ENCODE measurements around the gene AQP3. TPM values are rescaled to one million over a fixed set of nuclear protein-coding genes. Genes with fewer than 3 reads are reported as not detected.
"Not testable (repeated sequence)": the region's sequence is repeated elsewhere in the genome, so short reads cannot be mapped to it uniquely, and the experiment has no call there.

AQP3 gene
- total and polyA plus RNA-seq, 2 of the 13 experiments (the other 11 are each of a cell fraction or from before 2014, with no cell fraction given), result 1.4 to 5.5 TPM

GRCh38 chr9:33393581-33393980, 53.8 kb downstream of the AQP3 start:
- FAIRE-seq (no peak), ATAC-seq (no peak), DNase-seq (ENCODE audit: low spot score) (no peak)
- 11% methylated on average over 10 of the region's 11 CpGs for WGBS (ENCODE audit: low lambda C conversion rate)
- Histone ChIP-seq H3K79me2 (ENCODE audit: insufficient read depth, low read length) (no peaks in the 10 kb centered on the region), H3K9ac (ENCODE audit: insufficient read depth, low read depth, low read length) (peak overlapping the region; percentile 36; the same call in 1 of the 2 replicates), H3K4me1 (ENCODE audit: insufficient read depth, low read length) (peaks cover 54% of the 10 kb centered on the region), H4K20me1 (ENCODE audit: insufficient read depth, low read length) (no peaks in the 10 kb centered on the region), H3K27ac (ENCODE audit: extremely low read length, insufficient read depth, low read length) (no peak overlapping the region), H3K4me3 (replicated peaks in 1 of 3; ENCODE audit: insufficient read depth in 1 of 3, low read depth in 2 of 3, low read length in 3 of 3) (peak overlapping the region in 2 of 3 experiments; percentile 12 to 65; a peak in 2 of 6 replicates), H3K36me3 (replicated peaks in 1 of 2; ENCODE audit: control insufficient read depth in 1 of 2, insufficient read depth in 2 of 2, low read length in 2 of 2) (no peaks in the 10 kb centered on the region), H3K27me3 (ENCODE audit: control insufficient read depth in 1 of 2, insufficient read depth in 2 of 2, low read length in 2 of 2) (peaks cover 0 to 3% of the 10 kb centered on the region in 2 experiments; a peak in 1 of 5 replicates), H3K4me2 (ENCODE audit: low read depth, low read length) (peak overlapping the region; percentile 94), H2AFZ (ENCODE audit: low read length) (no peak overlapping the region), H3K9me3 (ENCODE audit: low read length) (no peaks in the 10 kb centered on the region)
- ChIA-PET CTCF (ENCODE audit: low intra/inter-chr PET ratio, low total read pairs) (no interaction called here), POLR2A (interaction anchor here (1.1 to 1.7 kb wide), 3 partner anchors 10 to 80 kb away, joined by 3 to 5 read pairs (median 3); partner anchors contain the start of genes AQP3 and NOL6)
- TF ChIP-seq ZNF687 (CRISPR knock-in tag; IDR thresholded peaks at IDR 0.05) (peak; percentile 79), NCOA1 (CRISPR knock-in tag; IDR thresholded peaks at IDR 0.05) (no peak), LCORL (IDR thresholded peaks at IDR 0.05) (no peak), LCORL (CRISPR knock-in tag; IDR thresholded peaks at IDR 0.05) (peak; percentile 13; the same call in 1 of the 2 replicates), ZMYM3 (CRISPR knock-in tag; IDR thresholded peaks at IDR 0.05) (0 out of 2 replicates have a peak, but pooled peaks have one; percentile 14), SALL1 (CRISPR knock-in tag; IDR thresholded peaks at IDR 0.05) (0 out of 2 replicates have a peak, but pooled peaks have one; percentile 9)
- TF ChIP-seq, protein P1, sequence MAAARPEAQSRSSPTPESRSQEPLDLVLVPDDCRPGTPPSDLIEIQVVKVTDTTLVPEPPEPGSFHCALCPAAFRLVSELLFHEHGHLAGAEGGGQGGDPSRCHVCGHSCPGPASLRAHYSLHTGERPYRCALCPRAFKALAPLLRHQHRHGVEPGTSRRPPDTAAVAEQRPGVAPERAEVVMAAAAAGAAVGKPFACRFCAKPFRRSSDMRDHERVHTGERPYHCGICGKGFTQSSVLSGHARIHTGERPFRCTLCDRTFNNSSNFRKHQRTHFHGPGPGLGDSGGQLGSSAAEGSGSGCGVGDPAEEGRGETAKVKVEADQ (CRISPR knock-in tag; IDR thresholded peaks at IDR 0.05; ENCODE audit: borderline replicate concordance), result no peak
- in situ Hi-C loops (cut with HindIII; ENCODE audit: extremely low pct_ligation_motif_present, low pct_unique_long_range_greater_than_20kb), result no loop called here
- intact Hi-C loops (cut with micrococcal nuclease; ENCODE audit: unreplicated experiment), result no loop called here
- no TSS peak for BruUV-seq (replicated peaks)

GRCh38 chr9:33392591-33393021, 54.8 kb downstream of the AQP3 start:
- DNase-seq (ENCODE audit: low spot score); H3K27ac ChIP-seq (ENCODE audit: extremely low read length, insufficient read depth, low read length); H3K4me2 ChIP-seq (ENCODE audit: low read depth, low read length); H3K79me2 ChIP-seq (ENCODE audit: insufficient read depth, low read length); CTCF ChIA-PET (ENCODE audit: low intra/inter-chr PET ratio, low total read pairs); H4K20me1 ChIP-seq (ENCODE audit: insufficient read depth, low read length); H3K9me3 ChIP-seq (ENCODE audit: low read length); H3K4me3 ChIP-seq (replicated peaks in 1 of 3; ENCODE audit: insufficient read depth in 1 of 3, low read depth in 2 of 3, low read length in 3 of 3); H2AFZ ChIP-seq (ENCODE audit: low read length); H3K36me3 ChIP-seq (replicated peaks in 1 of 2; ENCODE audit: control insufficient read depth in 1 of 2, insufficient read depth in 2 of 2, low read length in 2 of 2); FAIRE-seq; intact Hi-C loops (cut with micrococcal nuclease; ENCODE audit: unreplicated experiment); ATAC-seq; H3K27me3 ChIP-seq (ENCODE audit: control insufficient read depth in 1 of 2, insufficient read depth in 2 of 2, low read length in 2 of 2); H3K9ac ChIP-seq (ENCODE audit: insufficient read depth, low read depth, low read length); in situ Hi-C loops (cut with HindIII; ENCODE audit: extremely low pct_ligation_motif_present, low pct_unique_long_range_greater_than_20kb); BruUV-seq (replicated peaks): not testable (repeated sequence)
- POLR2A ChIA-PET, result interaction anchor here (1.9 kb wide), 1 partner anchor 23 kb away, joined by 5 read pairs; no protein-coding TSS in a partner anchor
- H3K4me1 ChIP-seq (ENCODE audit: insufficient read depth, low read length), result peaks cover 54% of the 10 kb centered on the region
- 70% methylated on average over 7 of the region's 7 CpGs for WGBS (ENCODE audit: low lambda C conversion rate)

Data from HepG2 (cell line).